IPS-15b (cell line): ENCODE measurements around the gene APMAP.

Experiments used
- H3K27me3 ChIP-seq: one replicate; pipeline ENCODE4 v1.6.1; 2013; ENCODE audit warnings: low read length; ENCODE audit not compliant: control insufficient read depth, insufficient read depth
- H3K36me3 ChIP-seq: one replicate; pipeline ENCODE4 v1.6.1; 2013; ENCODE audit warnings: low read length; ENCODE audit not compliant: control insufficient read depth, insufficient read depth
- H3K4me1 ChIP-seq: one replicate; pipeline ENCODE4 v1.6.1; 2013; ENCODE audit warnings: mild to moderate bottlenecking, low read length; ENCODE audit not compliant: control insufficient read depth, insufficient read depth
- H3K4me3 ChIP-seq: one replicate; pipeline ENCODE4 v1.5.1; 2013; ENCODE audit warnings: low read depth, low read length
- H3K9ac ChIP-seq: one replicate; pipeline ENCODE4 v1.6.1; 2013; ENCODE audit warnings: low read depth, mild to moderate bottlenecking, low read length
- H3K9me3 ChIP-seq: one replicate; pipeline ENCODE4 v1.6.1; 2013; ENCODE audit warnings: mild to moderate bottlenecking, low read length; ENCODE audit not compliant: control insufficient read depth, insufficient read depth

Gene APMAP

GRCh38 chr20:24966317-24967012 is 26.1 kb downstream of the APMAP start:
- Histone ChIP-seq H3K4me3 (no peak overlapping the region), H3K9me3 (no peaks in the 10 kb centered on the region), H3K27me3 (no peaks in the 10 kb centered on the region), H3K36me3 (peaks cover 50% of the 10 kb centered on the region), H3K4me1 (no peaks in the 10 kb centered on the region), H3K9ac (no peak overlapping the region)

GRCh38 chr20:24965065-24965919 is 27.3 kb downstream of the APMAP start:
- Histone ChIP-seq H3K9me3 (no peaks in the 10 kb centered on the region), H3K36me3 (peaks cover 52% of the 10 kb centered on the region), H3K27me3 (no peaks in the 10 kb centered on the region), H3K4me3 (no peak overlapping the region), H3K4me1 (no peaks in the 10 kb centered on the region), H3K9ac (no peak overlapping the region)

GRCh38 chr20:24964506-24964840 is 28.1 kb downstream of the APMAP start:
- H3K9me3 ChIP-seq: no peaks in the 10 kb centered on the region
- no peak overlapping the region for H3K4me3 ChIP-seq
- H3K36me3 ChIP-seq: peaks cover 50% of the 10 kb centered on the region
- no peaks in the 10 kb centered on the region for H3K4me1 ChIP-seq
- no peak overlapping the region for H3K9ac ChIP-seq
- H3K27me3 ChIP-seq: no peaks in the 10 kb centered on the region

- H3K9me3 ChIP-seq: no peaks in the 10 kb centered on the region
- H3K27me3 ChIP-seq: no peaks in the 10 kb centered on the region
- H3K9ac ChIP-seq: no peak overlapping the region
- no peak overlapping the region for H3K4me3 ChIP-seq
- H3K36me3 ChIP-seq: peaks cover 50% of the 10 kb centered on the region
- H3K4me1 ChIP-seq: no peaks in the 10 kb centered on the region
Observed at GRCh38 chr20:24963672-24964505, 28.7 kb downstream of the APMAP start.

- Histone ChIP-seq H3K36me3 (peaks cover 44% of the 10 kb centered on the region), H3K27me3 (no peaks in the 10 kb centered on the region), H3K4me1 (no peaks in the 10 kb centered on the region), H3K9me3 (no peaks in the 10 kb centered on the region), H3K4me3 (no peak overlapping the region), H3K9ac (no peak overlapping the region)
Observed at GRCh38 chr20:24962510-24962909, 30.0 kb downstream of the APMAP start.

- Histone ChIP-seq H3K36me3 (peaks cover 41% of the 10 kb centered on the region), H3K9ac (no peak overlapping the region), H3K4me3 (no peak overlapping the region), H3K9me3 (no peaks in the 10 kb centered on the region), H3K27me3 (no peaks in the 10 kb centered on the region), H3K4me1 (no peaks in the 10 kb centered on the region)
Observed at GRCh38 chr20:24962182-24962492, 30.4 kb downstream of the APMAP start.

GRCh38 chr20:24961384-24962181 is 31.0 kb downstream of the APMAP start:
- no peak overlapping the region for H3K9ac ChIP-seq

GRCh38 chr20:24960861-24961260 is 31.7 kb downstream of the APMAP start:
- Histone ChIP-seq H3K9me3 (no peaks in the 10 kb centered on the region), H3K4me3 (no peak overlapping the region), H3K36me3 (peaks cover 41% of the 10 kb centered on the region), H3K9ac (no peak overlapping the region), H3K4me1 (no peaks in the 10 kb centered on the region), H3K27me3 (no peaks in the 10 kb centered on the region)

More at GRCh38 chr20:24961384-24962181, 31.0 kb downstream of the APMAP start:
- Histone ChIP-seq H3K27me3 (no peaks in the 10 kb centered on the region), H3K9me3 (no peaks in the 10 kb centered on the region), H3K36me3 (peaks cover 41% of the 10 kb centered on the region), H3K4me1 (no peaks in the 10 kb centered on the region), H3K4me3 (no peak overlapping the region)

- Histone ChIP-seq H3K36me3 (peaks cover 37% of the 10 kb centered on the region), H3K4me1 (no peaks in the 10 kb centered on the region), H3K9ac (no peak overlapping the region)
Observed at GRCh38 chr20:24960302-24960801, 32.2 kb downstream of the APMAP start.

GRCh38 chr20:24959591-24960301 is 32.8 kb downstream of the APMAP start:
- H3K4me3 ChIP-seq: no peak overlapping the region
- H3K27me3 ChIP-seq: no peaks in the 10 kb centered on the region
- no peak overlapping the region for H3K9ac ChIP-seq
- no peaks in the 10 kb centered on the region for H3K4me1 ChIP-seq
- H3K9me3 ChIP-seq: no peaks in the 10 kb centered on the region
- peaks cover 33% of the 10 kb centered on the region for H3K36me3 ChIP-seq

More at GRCh38 chr20:24960302-24960801, 32.2 kb downstream of the APMAP start:
- Histone ChIP-seq H3K27me3 (no peaks in the 10 kb centered on the region), H3K4me3 (no peak overlapping the region), H3K9me3 (no peaks in the 10 kb centered on the region)
